ENCODE data around the gene SYTL2. TPM values are rescaled to one million over a fixed set of nuclear protein-coding genes. Genes with fewer than 3 reads are reported as not detected.

Gene SYTL2
- total and polyA plus RNA-seq, 4 donors: 24.0 to 34.7 (median 26.5) TPM

GRCh38 chr11:85801527-85801926, 9.4 kb downstream of the SYTL2 start:
- Histone ChIP-seq H3K27ac (ENCODE audit: low read depth, low read length) (no peak overlapping the region), H3K36me3 (ENCODE audit: control insufficient read depth, insufficient read depth, low read length) (no peaks in the 10 kb centered on the region), H3K9me3 (ENCODE audit: control insufficient read depth, insufficient read depth, low read length) (no peaks in the 10 kb centered on the region), H3K27me3 (ENCODE audit: control insufficient read depth, insufficient read depth, low read length) (no peaks in the 10 kb centered on the region), H3K4me1 (ENCODE audit: control insufficient read depth, insufficient read depth, low read length) (no peaks in the 10 kb centered on the region), H3K4me3 (ENCODE audit: low read depth, low read length) (no peak overlapping the region)
- DNase-seq (ENCODE audit: low read depth in 4 of 6, low spot score in 6 of 6): no peak
- 91% methylated on average over 1 of the region's 7 CpGs for WGBS (ENCODE audit: insufficient coverage)

GRCh38 chr11:85800595-85801342, 10.2 kb downstream of the SYTL2 start:
- WGBS (ENCODE audit: insufficient coverage): 82% methylated on average over 2 of the region's 4 CpGs
- H3K9me3 ChIP-seq (ENCODE audit: control insufficient read depth, insufficient read depth, low read length): no peaks in the 10 kb centered on the region

GRCh38 chr11:85799142-85799541, 11.8 kb downstream of the SYTL2 start:
- H3K27me3 ChIP-seq (ENCODE audit: control insufficient read depth, insufficient read depth, low read length): no peaks in the 10 kb centered on the region
- H3K4me3 ChIP-seq (ENCODE audit: low read depth, low read length): no peak overlapping the region
- no peak for DNase-seq (ENCODE audit: low read depth in 4 of 6, low spot score in 6 of 6)
- H3K27ac ChIP-seq (ENCODE audit: low read depth, low read length): no peak overlapping the region
- H3K36me3 ChIP-seq (ENCODE audit: control insufficient read depth, insufficient read depth, low read length): no peaks in the 10 kb centered on the region
- H3K4me1 ChIP-seq (ENCODE audit: control insufficient read depth, insufficient read depth, low read length): no peaks in the 10 kb centered on the region
- 89% methylated on average over 2 of the region's 2 CpGs for WGBS (ENCODE audit: insufficient coverage)
- no peaks in the 10 kb centered on the region for H3K9me3 ChIP-seq (ENCODE audit: control insufficient read depth, insufficient read depth, low read length)

More at GRCh38 chr11:85800595-85801342, 10.2 kb downstream of the SYTL2 start:
- Histone ChIP-seq H3K4me3 (ENCODE audit: low read depth, low read length) (no peak overlapping the region), H3K27ac (ENCODE audit: low read depth, low read length) (no peak overlapping the region), H3K36me3 (ENCODE audit: control insufficient read depth, insufficient read depth, low read length) (no peaks in the 10 kb centered on the region), H3K4me1 (ENCODE audit: control insufficient read depth, insufficient read depth, low read length) (no peaks in the 10 kb centered on the region), H3K27me3 (ENCODE audit: control insufficient read depth, insufficient read depth, low read length) (no peaks in the 10 kb centered on the region)
- DNase-seq (ENCODE audit: low read depth in 4 of 6, low spot score in 6 of 6): no peak

GRCh38 chr11:85798361-85798760, 12.6 kb downstream of the SYTL2 start:
- Histone ChIP-seq H3K27ac (ENCODE audit: low read depth, low read length) (no peak overlapping the region), H3K36me3 (ENCODE audit: control insufficient read depth, insufficient read depth, low read length) (no peaks in the 10 kb centered on the region), H3K4me3 (ENCODE audit: low read depth, low read length) (no peak overlapping the region), H3K27me3 (ENCODE audit: control insufficient read depth, insufficient read depth, low read length) (no peaks in the 10 kb centered on the region), H3K9me3 (ENCODE audit: control insufficient read depth, insufficient read depth, low read length) (no peaks in the 10 kb centered on the region), H3K4me1 (ENCODE audit: control insufficient read depth, insufficient read depth, low read length) (no peaks in the 10 kb centered on the region)
- no peak for DNase-seq (ENCODE audit: low read depth in 4 of 6, low spot score in 6 of 6)
- 89% methylated on average over 3 of the region's 4 CpGs for WGBS (ENCODE audit: insufficient coverage)

GRCh38 chr11:85795712-85796487, 15.0 kb downstream of the SYTL2 start:
- no peak for DNase-seq (ENCODE audit: low read depth in 4 of 6, low spot score in 6 of 6)
- H3K4me3 ChIP-seq (ENCODE audit: low read depth, low read length): no peak overlapping the region
- no peak overlapping the region for H3K27ac ChIP-seq (ENCODE audit: low read depth, low read length)
- H3K27me3 ChIP-seq (ENCODE audit: control insufficient read depth, insufficient read depth, low read length): no peaks in the 10 kb centered on the region
- no CpG with 5 or more reads among the region's 4 CpGs for WGBS (ENCODE audit: insufficient coverage)
- H3K36me3 ChIP-seq (ENCODE audit: control insufficient read depth, insufficient read depth, low read length): no peaks in the 10 kb centered on the region
- H3K9me3 ChIP-seq (ENCODE audit: control insufficient read depth, insufficient read depth, low read length): no peaks in the 10 kb centered on the region
- H3K4me1 ChIP-seq (ENCODE audit: control insufficient read depth, insufficient read depth, low read length): no peaks in the 10 kb centered on the region

- no CpG with 5 or more reads among the region's 2 CpGs for WGBS (ENCODE audit: insufficient coverage)
- no peak overlapping the region for H3K4me3 ChIP-seq (ENCODE audit: low read depth, low read length)
- H3K9me3 ChIP-seq (ENCODE audit: control insufficient read depth, insufficient read depth, low read length): no peaks in the 10 kb centered on the region
- no peak for DNase-seq (ENCODE audit: low read depth in 4 of 6, low spot score in 6 of 6)
- H3K27me3 ChIP-seq (ENCODE audit: control insufficient read depth, insufficient read depth, low read length): no peaks in the 10 kb centered on the region
- H3K36me3 ChIP-seq (ENCODE audit: control insufficient read depth, insufficient read depth, low read length): no peaks in the 10 kb centered on the region
- no peaks in the 10 kb centered on the region for H3K4me1 ChIP-seq (ENCODE audit: control insufficient read depth, insufficient read depth, low read length)
- H3K27ac ChIP-seq (ENCODE audit: low read depth, low read length): no peak overlapping the region
Observed at GRCh38 chr11:85791409-85791990, 19.4 kb downstream of the SYTL2 start.

GRCh38 chr11:85787809-85788760, 22.9 kb downstream of the SYTL2 start:
- no peaks in the 10 kb centered on the region for H3K27me3 ChIP-seq (ENCODE audit: control insufficient read depth, insufficient read depth, low read length)
- no peak overlapping the region for H3K27ac ChIP-seq (ENCODE audit: low read depth, low read length)
- H3K4me1 ChIP-seq (ENCODE audit: control insufficient read depth, insufficient read depth, low read length): no peaks in the 10 kb centered on the region
- no peaks in the 10 kb centered on the region for H3K36me3 ChIP-seq (ENCODE audit: control insufficient read depth, insufficient read depth, low read length)
- DNase-seq (ENCODE audit: low read depth in 4 of 6, low spot score in 6 of 6): no peak
- 70% methylated on average over 1 of the region's 3 CpGs for WGBS (ENCODE audit: insufficient coverage)
- no peak overlapping the region for H3K4me3 ChIP-seq (ENCODE audit: low read depth, low read length)
- no peaks in the 10 kb centered on the region for H3K9me3 ChIP-seq (ENCODE audit: control insufficient read depth, insufficient read depth, low read length)

- H3K36me3 ChIP-seq (ENCODE audit: control insufficient read depth, insufficient read depth, low read length): no peaks in the 10 kb centered on the region
- H3K4me1 ChIP-seq (ENCODE audit: control insufficient read depth, insufficient read depth, low read length): no peaks in the 10 kb centered on the region
- no peak overlapping the region for H3K4me3 ChIP-seq (ENCODE audit: low read depth, low read length)
- H3K27ac ChIP-seq (ENCODE audit: low read depth, low read length): no peak overlapping the region
- H3K9me3 ChIP-seq (ENCODE audit: control insufficient read depth, insufficient read depth, low read length): no peaks in the 10 kb centered on the region
- H3K27me3 ChIP-seq (ENCODE audit: control insufficient read depth, insufficient read depth, low read length): no peaks in the 10 kb centered on the region
- no CpG with 5 or more reads among the region's 1 CpG for WGBS (ENCODE audit: insufficient coverage)
- DNase-seq (ENCODE audit: low read depth in 4 of 6, low spot score in 6 of 6): no peak
Observed at GRCh38 chr11:85787168-85787567, 23.8 kb downstream of the SYTL2 start.

Data from spinal cord (tissue), 10 donors.